Mesenchymal stem cell (in vitro differentiated cells and primary cell): ENCODE data around the gene KCNIP4.

Source experiments
- DNase-seq: peaks from one replicate; pipeline ENCODE4 v3.0.0-alpha.2; 2013
- H2AFZ ChIP-seq: one replicate; pipeline ENCODE4 v1.6.1; 2013; ENCODE audit warnings: low read depth, mild to moderate bottlenecking, control low read depth, inconsistent platforms, low read length, moderate library complexity
- H2AK5ac ChIP-seq: 2 replicates; pipeline ENCODE4 v1.6.1; 2013; ENCODE audit warnings: low read length, moderate library complexity, mild to moderate bottlenecking, inconsistent platforms; ENCODE audit not compliant: severe bottlenecking
- H2BK120ac ChIP-seq: one replicate; pipeline ENCODE4 v1.6.1; 2013; ENCODE audit warnings: low read depth, mild to moderate bottlenecking, inconsistent platforms, low read length, moderate library complexity
- H2BK12ac ChIP-seq, 2 experiments: one replicate each; pipeline ENCODE4 v1.6.1; 2013; ENCODE audit warnings: inconsistent platforms in 2 of 2, low read length in 2 of 2, mild to moderate bottlenecking in 2 of 2, moderate library complexity in 2 of 2, control low read depth in 1 of 2
- H2BK15ac ChIP-seq: one replicate; pipeline ENCODE4 v1.6.1; 2013; ENCODE audit warnings: mild to moderate bottlenecking, low read depth, inconsistent platforms; ENCODE audit not compliant: poor library complexity, severe bottlenecking
- H2BK5ac ChIP-seq: 2 replicates; pipeline ENCODE4 v1.6.1; 2013; ENCODE audit warnings: low read depth, mild to moderate bottlenecking, low read length, control low read depth, inconsistent platforms; ENCODE audit not compliant: poor library complexity, severe bottlenecking
- H3K14ac ChIP-seq, 2 experiments: one replicate each; pipeline ENCODE4 v1.6.1; 2013; ENCODE audit warnings: inconsistent platforms in 2 of 2, low read length in 2 of 2, control low read depth in 1 of 2, mild to moderate bottlenecking in 1 of 2, moderate library complexity in 1 of 2
- H3K18ac ChIP-seq, 2 experiments: one replicate each; pipeline ENCODE4 v1.6.1; 2013; ENCODE audit warnings: inconsistent platforms in 2 of 2, low read length in 2 of 2, control low read depth in 1 of 2, low read depth in 1 of 2, mild to moderate bottlenecking in 1 of 2
- H3K23ac ChIP-seq, 2 experiments: one replicate each; pipeline ENCODE4 v1.6.1; 2013; ENCODE audit warnings: inconsistent platforms in 2 of 2, low read length in 2 of 2, mild to moderate bottlenecking in 2 of 2, moderate library complexity in 2 of 2, control low read depth in 1 of 2
- H3K27ac ChIP-seq: 2 replicates; pipeline ENCODE4 v1.5.1; 2013; ENCODE audit warnings: mild to moderate bottlenecking, moderate library complexity, low read length, control low read depth, inconsistent platforms; ENCODE audit not compliant: poor library complexity, severe bottlenecking
- H3K27me3 ChIP-seq, 2 experiments: 2 replicates each; pipeline versions ENCODE4 v1.6.1 to v1.7.0; 2013; ENCODE audit warnings: low read length in 2 of 2, mild to moderate bottlenecking in 2 of 2, moderate library complexity in 2 of 2, control low read depth in 1 of 2, inconsistent platforms in 1 of 2; ENCODE audit not compliant: control insufficient read depth in 1 of 2, insufficient read depth in 1 of 2
- H3K36me3 ChIP-seq, 2 experiments: 2 replicates each; pipeline versions ENCODE4 v1.6.1 to v1.7.0; 2013; ENCODE audit warnings: low read length in 2 of 2, control low read depth in 1 of 2, inconsistent platforms in 1 of 2, low read depth in 1 of 2, mild to moderate bottlenecking in 1 of 2; ENCODE audit not compliant: insufficient read depth in 2 of 2, control insufficient read depth in 1 of 2
- H3K4ac ChIP-seq, 2 experiments: one replicate each; pipeline ENCODE4 v1.6.1; 2013; ENCODE audit warnings: inconsistent platforms in 2 of 2, low read length in 2 of 2, mild to moderate bottlenecking in 2 of 2, moderate library complexity in 2 of 2, control low read depth in 1 of 2, low read depth in 1 of 2
- H3K4me1 ChIP-seq: 2 replicates; pipeline ENCODE4 v1.6.1; 2013; ENCODE audit warnings: low read depth, low read length, control low read depth; ENCODE audit not compliant: control insufficient read depth, insufficient read depth
- H3K4me2 ChIP-seq: 2 replicates; pipeline ENCODE4 v1.6.1; 2013; ENCODE audit warnings: low read length, mild to moderate bottlenecking, inconsistent platforms; ENCODE audit not compliant: poor library complexity, severe bottlenecking
- H3K4me3 ChIP-seq, 2 experiments: 2 replicates each; pipeline versions ENCODE4 v1.5.1 to v1.7.0; 2013; ENCODE audit warnings: low read length in 2 of 2, mild to moderate bottlenecking in 2 of 2, control low read depth in 1 of 2, low read depth in 1 of 2; ENCODE audit not compliant: insufficient read depth in 1 of 2
- H3K79me1 ChIP-seq: replicated peaks from 2 replicates; pipeline ENCODE4 v1.6.1; 2013; ENCODE audit warnings: mild to moderate bottlenecking, control low read depth, low read length, inconsistent platforms; ENCODE audit not compliant: poor library complexity, severe bottlenecking
- H3K9ac ChIP-seq: 2 replicates; pipeline ENCODE4 v1.7.0; 2013; ENCODE audit warnings: mild to moderate bottlenecking, low read length, moderate library complexity
- H3K9me3 ChIP-seq: 2 replicates; pipeline ENCODE4 v1.7.0; 2013; ENCODE audit warnings: mild to moderate bottlenecking, low read length; ENCODE audit not compliant: control insufficient read depth
- H4K8ac ChIP-seq: one replicate; pipeline ENCODE4 v1.6.1; 2013; ENCODE audit warnings: inconsistent platforms, mild to moderate bottlenecking, low read length, moderate library complexity
- H4K91ac ChIP-seq: one replicate; pipeline ENCODE4 v1.6.1; 2013; ENCODE audit warnings: mild to moderate bottlenecking, low read length, inconsistent platforms
- WGBS: methylation state at CpG from one replicate; pipeline ENCODE4 v1.1.7; 2013; ENCODE audit warnings: mixed read lengths; 5-methylcytosine and 5-hydroxymethylcytosine counted together

Gene KCNIP4

DNA sequence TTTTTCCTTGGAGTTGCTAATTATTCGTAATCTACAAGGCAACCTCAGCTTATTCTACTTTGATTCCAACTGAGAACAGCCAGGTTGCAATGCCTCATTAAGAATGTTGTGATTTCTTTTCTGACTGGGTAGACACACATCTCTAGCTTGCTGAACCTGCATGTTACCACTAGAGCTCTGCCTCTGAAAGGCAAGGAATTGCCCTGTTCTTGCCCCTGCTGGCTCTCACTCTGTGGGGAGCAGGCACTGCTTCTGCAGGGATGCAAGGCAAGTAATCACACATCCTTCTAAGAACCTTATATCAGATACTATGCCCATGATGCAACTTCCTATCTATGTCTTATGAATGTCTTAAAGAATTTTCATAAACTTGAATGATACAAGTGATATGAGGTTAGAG is 745.2 kb downstream of the KCNIP4 start:
- Histone ChIP-seq H3K4me3 (no peak overlapping the region), H3K9me3 (peaks cover 3% of the 10 kb centered on the region), H4K8ac (no peak overlapping the region), H4K91ac (no peak overlapping the region), H2BK5ac (no peak overlapping the region), H3K4ac (no peak overlapping the region), H2BK15ac (no peak overlapping the region), H3K23ac (no peak overlapping the region), H3K9ac (no peak overlapping the region), H3K27me3 (no peaks in the 10 kb centered on the region), H2AK5ac (no peak overlapping the region), H2AFZ (no peak overlapping the region), H3K27ac (no peak overlapping the region), H2BK120ac (no peak overlapping the region), H2BK12ac (no peak overlapping the region), H3K36me3 (no peaks in the 10 kb centered on the region), H3K79me1 (no peaks in the 10 kb centered on the region), H3K4me2 (no peak overlapping the region), H3K4me1 (no peaks in the 10 kb centered on the region), H3K18ac (no peak overlapping the region), H3K14ac (peak overlapping the region in 1 of 2 experiments; percentile 1)
- DNase-seq: no peak
- 100% methylated on average over 1 of the region's 1 CpG for WGBS

DNA sequence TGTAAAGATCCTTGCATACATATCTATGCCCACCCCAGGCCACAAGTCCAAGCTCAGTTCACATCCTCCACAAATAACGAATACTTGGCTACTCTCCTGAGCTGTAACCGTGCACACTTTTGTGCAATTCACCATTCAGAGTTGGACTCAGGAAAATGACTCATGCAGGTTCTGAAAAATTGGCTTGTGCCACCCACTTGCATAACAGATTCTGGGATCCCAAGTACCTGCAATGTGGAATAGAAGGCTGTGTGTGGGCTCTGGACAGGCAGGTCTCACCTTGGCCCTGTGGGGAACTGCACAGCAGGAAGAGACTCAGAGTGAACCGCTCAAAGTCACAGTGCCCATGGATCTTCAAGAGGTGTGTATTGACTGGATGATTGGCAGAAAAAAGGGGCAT is 745.6 kb downstream of the KCNIP4 start:
- Histone ChIP-seq H3K27ac (no peak overlapping the region), H3K14ac (no peak overlapping the region), H3K4me1 (no peaks in the 10 kb centered on the region), H3K4me3 (no peak overlapping the region), H2AK5ac (no peak overlapping the region), H3K79me1 (no peaks in the 10 kb centered on the region), H2AFZ (no peak overlapping the region), H3K23ac (no peak overlapping the region), H3K4me2 (no peak overlapping the region), H3K9ac (no peak overlapping the region), H3K27me3 (no peaks in the 10 kb centered on the region), H3K18ac (no peak overlapping the region), H3K36me3 (no peaks in the 10 kb centered on the region), H3K9me3 (peaks cover 3% of the 10 kb centered on the region), H3K4ac (no peak overlapping the region), H2BK5ac (no peak overlapping the region), H2BK120ac (no peak overlapping the region), H4K91ac (no peak overlapping the region), H2BK15ac (no peak overlapping the region), H4K8ac (no peak overlapping the region), H2BK12ac (no peak overlapping the region)
- no peak for DNase-seq
- WGBS: 91% methylated on average over 3 of the region's 3 CpGs

DNA sequence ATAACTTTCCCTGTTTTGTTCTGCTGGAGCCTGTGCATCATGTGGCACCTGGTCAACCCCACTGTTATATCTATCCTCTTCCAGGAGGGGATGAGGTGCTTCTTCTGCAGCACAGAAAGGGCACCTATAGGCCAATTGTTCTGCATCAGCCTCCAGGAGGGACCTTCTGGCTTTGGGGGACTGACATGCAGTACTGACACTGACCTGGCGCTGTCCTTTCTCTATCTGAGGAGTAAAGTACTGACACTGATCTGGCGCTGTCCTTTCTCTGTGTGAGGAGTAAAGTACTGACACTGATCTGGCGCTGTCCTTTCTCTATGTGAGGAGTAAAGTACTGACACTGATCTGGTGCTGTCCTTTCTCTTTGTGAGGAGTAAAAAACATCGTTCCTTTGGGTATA is 749.9 kb downstream of the KCNIP4 start:
- no peaks in the 10 kb centered on the region for H3K27me3 ChIP-seq
- H3K36me3 ChIP-seq: no peaks in the 10 kb centered on the region
- no peak overlapping the region for H3K14ac ChIP-seq
- no peak overlapping the region for H2BK15ac ChIP-seq
- H3K4ac ChIP-seq: no peak overlapping the region
- no peak overlapping the region for H4K8ac ChIP-seq
- WGBS: 79% methylated on average over 4 of the region's 4 CpGs
- H2BK120ac ChIP-seq: no peak overlapping the region
- no peaks in the 10 kb centered on the region for H3K79me1 ChIP-seq
- H3K4me3 ChIP-seq: no peak overlapping the region
- no peak overlapping the region for H2BK12ac ChIP-seq
- no peak overlapping the region for H2BK5ac ChIP-seq
- no peak overlapping the region for H4K91ac ChIP-seq
- no peak for DNase-seq
- H3K18ac ChIP-seq: no peak overlapping the region
- no peak overlapping the region for H3K9ac ChIP-seq
- H3K4me1 ChIP-seq: no peaks in the 10 kb centered on the region
- H2AK5ac ChIP-seq: no peak overlapping the region
- H3K27ac ChIP-seq: no peak overlapping the region
- peaks cover 3% of the 10 kb centered on the region for H3K9me3 ChIP-seq
- H2AFZ ChIP-seq: no peak overlapping the region
- no peak overlapping the region for H3K23ac ChIP-seq
- H3K4me2 ChIP-seq: no peak overlapping the region

DNA sequence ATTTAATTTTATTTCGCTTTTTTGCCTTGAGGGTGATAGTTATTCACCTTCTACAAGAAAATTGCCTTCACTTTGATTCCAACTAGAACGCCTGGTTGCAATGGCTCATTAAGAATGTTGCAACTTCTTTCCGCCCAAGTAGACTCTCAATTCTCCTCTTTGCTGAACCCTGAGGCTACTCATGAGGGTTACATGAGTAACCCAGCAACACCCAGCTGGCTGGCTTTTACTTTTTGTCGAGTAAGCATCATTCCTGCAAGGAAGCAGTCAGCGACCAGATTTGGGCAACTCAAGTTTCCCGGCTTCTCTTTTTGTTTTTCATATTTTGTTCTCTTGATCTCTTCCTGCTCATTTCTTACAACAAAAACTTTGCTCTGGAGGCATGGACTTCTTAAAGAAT is 752.9 kb downstream of the KCNIP4 start:
- Histone ChIP-seq H3K27me3 (no peaks in the 10 kb centered on the region), H3K4me2 (no peak overlapping the region), H3K9ac (no peak overlapping the region), H3K9me3 (peaks cover 5% of the 10 kb centered on the region), H3K18ac (no peak overlapping the region), H3K27ac (no peak overlapping the region), H2AFZ (no peak overlapping the region), H3K23ac (no peak overlapping the region), H2BK5ac (no peak overlapping the region), H3K4me1 (no peaks in the 10 kb centered on the region), H2AK5ac (no peak overlapping the region), H3K79me1 (no peaks in the 10 kb centered on the region), H4K8ac (no peak overlapping the region), H2BK120ac (no peak overlapping the region), H3K4ac (no peak overlapping the region), H2BK12ac (no peak overlapping the region), H2BK15ac (peak overlapping the region; percentile 52), H4K91ac (no peak overlapping the region), H3K14ac (no peak overlapping the region), H3K36me3 (no peaks in the 10 kb centered on the region), H3K4me3 (no peak overlapping the region)
- DNase-seq: no peak
- 80% methylated on average over 6 of the region's 6 CpGs for WGBS
